Neural progenitor cell (in vitro differentiated cells): Measurements from ENCODE around the gene WFDC11.

Experiments
- CTCF ChIP-seq: fragments of 200-600 bp; sonication (generic); IDR thresholded peaks from 2 replicates; pipeline ENCODE4 v1.5.1; 2017; ENCODE audit warnings: antibody characterized with exemption, mild to moderate bottlenecking
- EZH2 ChIP-seq: fragments of 200-600 bp; sonication (generic); IDR thresholded peaks from 2 replicates; pipeline ENCODE4 v1.6.1; 2017; ENCODE audit warnings: antibody characterized with exemption, mild to moderate bottlenecking, moderate library complexity

DNA sequence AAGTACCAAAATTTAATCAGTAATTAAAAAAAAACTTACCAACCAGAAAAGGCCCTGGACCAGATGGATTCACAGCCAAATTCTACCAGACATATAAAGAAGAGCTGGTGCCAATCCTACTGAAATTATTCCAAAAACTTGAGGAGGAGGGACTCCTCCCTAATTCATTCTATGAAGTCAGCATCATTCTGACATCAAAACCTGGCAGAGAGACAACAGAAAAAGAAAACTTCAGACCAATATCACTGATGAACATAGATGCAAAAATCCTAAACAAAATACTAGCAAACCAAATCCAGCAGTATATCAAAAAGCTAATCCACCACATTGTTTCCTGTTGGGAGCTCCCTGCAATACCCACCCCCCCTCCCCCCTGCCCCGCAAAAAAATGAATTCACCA, at the start of gene WFDC11:
- TF ChIP-seq CTCF (no peak), EZH2 (no peak)
